HepG2 (cell line): ENCODE measurements around the gene UNC13D. TPM values are rescaled to one million over a fixed set of nuclear protein-coding genes. Genes with fewer than 3 reads are reported as not detected.

ENCODE experiments used
- ATRX ChIP-seq: sonication (generic); formaldehyde crosslinking; IDR thresholded peaks from 2 replicates; pipeline ENCODE4 v1.4.0; 2020; ENCODE audit warnings: missing genetic modification reagents, borderline replicate concordance
- ELF3 ChIP-seq: IDR thresholded peaks from 2 replicates; pipeline ENCODE4 v1.6.1; 2016; ENCODE audit warnings: missing genetic modification reagents, missing compliant biosample characterization
- IRF2 ChIP-seq: IDR thresholded peaks from 2 replicates; pipeline ENCODE4 v1.6.1; 2018; ENCODE audit warnings: missing genetic modification reagents, missing compliant biosample characterization
- MAZ ChIP-seq, 2 experiments: sonication (generic) in 1 of 2; formaldehyde crosslinking in 1 of 2; IDR thresholded peaks; 2 replicates each; pipeline versions ENCODE4 v1.5.0 to v1.6.1; 2012 to 2020; ENCODE audit warnings: low read depth in 2 of 2, mild to moderate bottlenecking in 2 of 2, borderline replicate concordance in 1 of 2, improper control_type of control experiment in 1 of 2, low read length in 1 of 2, missing genetic modification reagents in 1 of 2, moderate library complexity in 1 of 2
- MTA1 ChIP-seq: sonication (generic); formaldehyde crosslinking; IDR thresholded peaks from 2 replicates; pipeline ENCODE4 v1.4.0; 2020; ENCODE audit warnings: missing genetic modification reagents, mild to moderate bottlenecking, borderline replicate concordance
- MYNN ChIP-seq: sonication (generic); formaldehyde crosslinking; IDR thresholded peaks from 2 replicates; pipeline ENCODE4 v1.4.0; 2020; ENCODE audit warnings: mild to moderate bottlenecking, low read depth, missing genetic modification reagents
- NFE2 ChIP-seq: sonication (generic); formaldehyde crosslinking; IDR thresholded peaks from 2 replicates; pipeline ENCODE4 v1.4.0; 2020; ENCODE audit warnings: missing genetic modification reagents
- NPAS2 ChIP-seq: sonication (generic); formaldehyde crosslinking; IDR thresholded peaks from 2 replicates; pipeline ENCODE4 v1.8.0; 2022; ENCODE audit warnings: mild to moderate bottlenecking, missing genetic modification reagents, borderline replicate concordance
- RBM22 ChIP-seq: fragments of 200-400 bp; formaldehyde crosslinking; optimal IDR thresholded peaks from 2 replicates; pipeline ENCODE3; 2017; ENCODE audit warnings: mild to moderate bottlenecking, low read length, moderate library complexity
- RFXAP ChIP-seq: sonication (generic); formaldehyde crosslinking; IDR thresholded peaks from 2 replicates; pipeline ENCODE4 v1.4.0; 2020; ENCODE audit warnings: missing genetic modification reagents, borderline replicate concordance
- SETDB1 ChIP-seq: sonication (generic); formaldehyde crosslinking; IDR thresholded peaks from 2 replicates; pipeline ENCODE4 v1.5.1; 2020; ENCODE audit warnings: missing genetic modification reagents, mild to moderate bottlenecking, borderline replicate concordance
- SUZ12 ChIP-seq: fragments of 150-350 bp; IDR thresholded peaks from 2 replicates; pipeline ENCODE4 v1.6.1; 2014; ENCODE audit warnings: low read depth, low read length
- ZFP36L2 ChIP-seq: sonication (generic); formaldehyde crosslinking; IDR thresholded peaks from 2 replicates; pipeline ENCODE4 v1.4.0; 2020; ENCODE audit warnings: missing genetic modification reagents
- ZFP37 ChIP-seq: sonication (generic); formaldehyde crosslinking; IDR thresholded peaks from 2 replicates; pipeline ENCODE4 v1.4.0; 2020; ENCODE audit warnings: missing genetic modification reagents, borderline replicate concordance
- ZFP41 ChIP-seq: sonication (generic); formaldehyde crosslinking; IDR thresholded peaks from 2 replicates; pipeline ENCODE4 v1.4.0; 2020; ENCODE audit warnings: mild to moderate bottlenecking, missing genetic modification reagents, borderline replicate concordance
- ZNF335 ChIP-seq: sonication (generic); formaldehyde crosslinking; IDR thresholded peaks from 2 replicates; pipeline ENCODE4 v1.4.0; 2020; ENCODE audit warnings: missing genetic modification reagents
- ZNF549 ChIP-seq: sonication (generic); formaldehyde crosslinking; IDR thresholded peaks from 2 replicates; pipeline ENCODE4 v1.5.0; 2020; ENCODE audit warnings: missing genetic modification reagents
- ZNF652 ChIP-seq: IDR thresholded peaks from 2 replicates; pipeline ENCODE4 v1.6.1; 2016; ENCODE audit warnings: low read depth, borderline replicate concordance
- ZSCAN21 ChIP-seq: sonication (generic); formaldehyde crosslinking; IDR thresholded peaks from 2 replicates; pipeline ENCODE4 v1.8.0; 2022; ENCODE audit warnings: mild to moderate bottlenecking, missing genetic modification reagents, moderate library complexity, borderline replicate concordance
- ZSCAN30 ChIP-seq: sonication (generic); formaldehyde crosslinking; IDR thresholded peaks from 2 replicates; pipeline ENCODE4 v1.5.0; 2020; ENCODE audit warnings: mild to moderate bottlenecking, missing genetic modification reagents
- polyA plus RNA-seq, 8 experiments: library from polyadenylated mRNA; depleted of rRNA in 3 of 8; stranded (reverse) in 7 of 8; unstranded in 1 of 8; fragments of >200 nt; fragmentation: Illumina TruSeq in 4 of 8; extraction: Trizol in 4 of 8; gene quantifications; 2 replicates each; pipeline versions ENCODE4 v1.2.1 to v1.2.3, GENCODE V29; 2011 to 2016; ENCODE audit warnings: low read depth in 4 of 8, missing spikeins in 1 of 8, mixed read lengths in 1 of 8; ENCODE audit not compliant: insufficient read depth in 1 of 8
- total RNA-seq, 5 experiments: library from RNA; depleted of rRNA; stranded (reverse); fragments of >200 nt; fragmentation: Illumina TruSeq; extraction: Trizol; gene quantifications; 2 replicates each; pipeline ENCODE4 v1.2.3, GENCODE V29; 2016; ENCODE audit warnings: low read depth in 1 of 5
- TF ChIP-seq, protein P1 (sequence below): sonication (generic); formaldehyde crosslinking; IDR thresholded peaks from 2 replicates; pipeline ENCODE4 v1.4.0; 2020; ENCODE audit warnings: missing genetic modification reagents
- TF ChIP-seq, protein P2 (sequence below): sonication (generic); formaldehyde crosslinking; IDR thresholded peaks from 2 replicates; pipeline ENCODE4 v1.5.1; 2020; ENCODE audit warnings: missing genetic modification reagents, mild to moderate bottlenecking, borderline replicate concordance
- TF ChIP-seq, protein P3 (sequence below): sonication (generic); formaldehyde crosslinking; IDR thresholded peaks from 2 replicates; pipeline ENCODE4 v1.8.0; 2022; ENCODE audit warnings: missing genetic modification reagents, mild to moderate bottlenecking, moderate library complexity, borderline replicate concordance
- TF ChIP-seq, protein P4 (sequence below): sonication (generic); formaldehyde crosslinking; conservative IDR thresholded peaks from 2 replicates; pipeline ENCODE4 v1.4.0; 2020; ENCODE audit warnings: missing genetic modification reagents

UNC13D gene
- total and polyA plus RNA-seq, 2 of the 13 experiments (the other 11 are each of a cell fraction or from before 2014, with no cell fraction given): 29.7 to 42.7 TPM

DNA sequence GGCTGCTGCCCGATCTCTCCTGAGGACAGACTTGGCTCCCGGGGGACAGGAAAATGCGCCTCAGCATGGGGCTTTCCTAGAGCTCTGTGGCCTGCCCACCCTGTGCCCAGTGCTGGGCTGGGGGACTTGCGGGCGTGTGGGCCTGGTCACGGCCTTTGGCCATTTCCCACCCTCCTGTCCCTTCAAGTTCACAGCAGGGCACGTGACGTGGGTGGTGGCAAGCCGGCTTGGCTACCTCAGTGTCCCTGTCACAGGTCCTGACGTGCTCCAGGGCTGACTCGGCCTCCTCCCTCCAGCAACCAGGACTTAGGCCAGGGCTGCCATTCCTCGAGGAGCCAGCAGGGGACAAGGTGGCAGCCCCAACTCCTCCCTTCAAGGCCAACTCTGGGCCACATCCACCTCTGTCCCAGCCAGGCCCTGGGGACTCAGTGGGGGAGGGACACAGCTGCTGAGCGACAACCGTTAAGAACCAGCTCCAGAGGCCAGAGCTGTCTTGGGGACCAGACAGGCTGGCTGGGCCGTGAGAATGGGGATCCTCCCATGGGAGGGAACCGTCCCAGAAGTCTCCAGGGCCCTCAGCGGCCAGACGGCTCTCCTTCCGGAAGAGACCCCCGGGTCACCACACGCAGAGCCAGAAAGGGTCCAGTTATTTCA lies 981 bp upstream of the UNC13D start (continued):
- TF ChIP-seq MTA1 (CRISPR knock-in tag): peak; percentile 78; the same call in 1 of the 2 replicates
- TF ChIP-seq, protein P1, sequence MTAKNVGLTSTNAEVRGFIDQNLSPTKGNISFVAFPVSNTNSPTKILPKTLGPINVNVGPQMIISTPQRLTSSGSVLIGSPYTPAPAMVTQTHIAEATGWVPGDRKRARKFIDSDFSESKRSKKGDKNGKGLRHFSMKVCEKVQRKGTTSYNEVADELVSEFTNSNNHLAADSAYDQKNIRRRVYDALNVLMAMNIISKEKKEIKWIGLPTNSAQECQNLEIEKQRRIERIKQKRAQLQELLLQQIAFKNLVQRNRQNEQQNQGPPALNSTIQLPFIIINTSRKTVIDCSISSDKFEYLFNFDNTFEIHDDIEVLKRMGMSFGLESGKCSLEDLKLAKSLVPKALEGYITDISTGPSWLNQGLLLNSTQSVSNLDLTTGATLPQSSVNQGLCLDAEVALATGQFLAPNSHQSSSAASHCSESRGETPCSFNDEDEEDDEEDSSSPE (CRISPR knock-in tag): no peak
- TF ChIP-seq ELF3: peak; percentile 10; the same call in 1 of the 2 replicates
- no peak for TF ChIP-seq NFE2
- TF ChIP-seq ZNF335 (CRISPR knock-in tag): peak; percentile 25
- TF ChIP-seq SUZ12: no peak
- no peak for TF ChIP-seq ZFP41
- TF ChIP-seq RBM22: peak; percentile 90
- no peak for TF ChIP-seq ZSCAN21
- TF ChIP-seq ZNF549 (CRISPR knock-in tag): no peak
- no peak for TF ChIP-seq ZSCAN30 (CRISPR knock-in tag)
- TF ChIP-seq, protein P2, sequence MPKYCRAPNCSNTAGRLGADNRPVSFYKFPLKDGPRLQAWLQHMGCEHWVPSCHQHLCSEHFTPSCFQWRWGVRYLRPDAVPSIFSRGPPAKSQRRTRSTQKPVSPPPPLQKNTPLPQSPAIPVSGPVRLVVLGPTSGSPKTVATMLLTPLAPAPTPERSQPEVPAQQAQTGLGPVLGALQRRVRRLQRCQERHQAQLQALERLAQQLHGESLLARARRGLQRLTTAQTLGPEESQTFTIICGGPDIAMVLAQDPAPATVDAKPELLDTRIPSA (CRISPR knock-in tag): no peak
- no peak for TF ChIP-seq SETDB1
- TF ChIP-seq RFXAP (CRISPR knock-in tag): no peak
- no peak for TF ChIP-seq ZFP37 (CRISPR knock-in tag)
- TF ChIP-seq, protein P3, sequence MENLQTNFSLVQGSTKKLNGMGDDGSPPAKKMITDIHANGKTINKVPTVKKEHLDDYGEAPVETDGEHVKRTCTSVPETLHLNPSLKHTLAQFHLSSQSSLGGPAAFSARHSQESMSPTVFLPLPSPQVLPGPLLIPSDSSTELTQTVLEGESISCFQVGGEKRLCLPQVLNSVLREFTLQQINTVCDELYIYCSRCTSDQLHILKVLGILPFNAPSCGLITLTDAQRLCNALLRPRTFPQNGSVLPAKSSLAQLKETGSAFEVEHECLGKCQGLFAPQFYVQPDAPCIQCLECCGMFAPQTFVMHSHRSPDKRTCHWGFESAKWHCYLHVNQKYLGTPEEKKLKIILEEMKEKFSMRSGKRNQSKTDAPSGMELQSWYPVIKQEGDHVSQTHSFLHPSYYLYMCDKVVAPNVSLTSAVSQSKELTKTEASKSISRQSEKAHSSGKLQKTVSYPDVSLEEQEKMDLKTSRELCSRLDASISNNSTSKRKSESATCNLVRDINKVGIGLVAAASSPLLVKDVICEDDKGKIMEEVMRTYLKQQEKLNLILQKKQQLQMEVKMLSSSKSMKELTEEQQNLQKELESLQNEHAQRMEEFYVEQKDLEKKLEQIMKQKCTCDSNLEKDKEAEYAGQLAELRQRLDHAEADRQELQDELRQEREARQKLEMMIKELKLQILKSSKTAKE (CRISPR knock-in tag): peak; percentile 52; the same call in 1 of the 2 replicates
- TF ChIP-seq, protein P4, sequence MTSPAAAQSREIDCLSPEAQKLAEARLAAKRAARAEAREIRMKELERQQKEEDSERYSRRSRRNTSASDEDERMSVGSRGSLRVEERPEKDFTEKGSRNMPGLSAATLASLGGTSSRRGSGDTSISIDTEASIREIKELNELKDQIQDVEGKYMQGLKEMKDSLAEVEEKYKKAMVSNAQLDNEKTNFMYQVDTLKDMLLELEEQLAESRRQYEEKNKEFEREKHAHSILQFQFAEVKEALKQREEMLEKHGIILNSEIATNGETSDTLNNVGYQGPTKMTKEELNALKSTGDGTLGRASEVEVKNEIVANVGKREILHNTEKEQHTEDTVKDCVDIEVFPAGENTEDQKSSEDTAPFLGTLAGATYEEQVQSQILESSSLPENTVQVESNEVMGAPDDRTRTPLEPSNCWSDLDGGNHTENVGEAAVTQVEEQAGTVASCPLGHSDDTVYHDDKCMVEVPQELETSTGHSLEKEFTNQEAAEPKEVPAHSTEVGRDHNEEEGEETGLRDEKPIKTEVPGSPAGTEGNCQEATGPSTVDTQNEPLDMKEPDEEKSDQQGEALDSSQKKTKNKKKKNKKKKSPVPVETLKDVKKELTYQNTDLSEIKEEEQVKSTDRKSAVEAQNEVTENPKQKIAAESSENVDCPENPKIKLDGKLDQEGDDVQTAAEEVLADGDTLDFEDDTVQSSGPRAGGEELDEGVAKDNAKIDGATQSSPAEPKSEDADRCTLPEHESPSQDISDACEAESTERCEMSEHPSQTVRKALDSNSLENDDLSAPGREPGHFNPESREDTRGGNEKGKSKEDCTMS (CRISPR knock-in tag): no peak
- TF ChIP-seq IRF2 (CRISPR knock-in tag): peak; percentile 70
- TF ChIP-seq NPAS2 (CRISPR knock-in tag): no peak
- TF ChIP-seq ZNF652 (CRISPR knock-in tag): no peak
- TF ChIP-seq MAZ (IDR thresholded peaks at IDR 0.05; ENCODE audit: borderline replicate concordance, low read depth, low read length): no peak
- TF ChIP-seq MAZ (CRISPR knock-in tag; IDR thresholded peaks at IDR 0.05; ENCODE audit: low read depth): peak; percentile 78; the same call in 1 of the 2 replicates
- TF ChIP-seq ZFP36L2 (CRISPR knock-in tag): no peak
- no peak for TF ChIP-seq MYNN
- TF ChIP-seq ATRX (CRISPR knock-in tag): no peak
